ENCODE data around the gene GPR173. TPM values are rescaled to one million over a fixed set of nuclear protein-coding genes. Genes with fewer than 3 reads are reported as not detected.

The GPR173 gene, protein sequence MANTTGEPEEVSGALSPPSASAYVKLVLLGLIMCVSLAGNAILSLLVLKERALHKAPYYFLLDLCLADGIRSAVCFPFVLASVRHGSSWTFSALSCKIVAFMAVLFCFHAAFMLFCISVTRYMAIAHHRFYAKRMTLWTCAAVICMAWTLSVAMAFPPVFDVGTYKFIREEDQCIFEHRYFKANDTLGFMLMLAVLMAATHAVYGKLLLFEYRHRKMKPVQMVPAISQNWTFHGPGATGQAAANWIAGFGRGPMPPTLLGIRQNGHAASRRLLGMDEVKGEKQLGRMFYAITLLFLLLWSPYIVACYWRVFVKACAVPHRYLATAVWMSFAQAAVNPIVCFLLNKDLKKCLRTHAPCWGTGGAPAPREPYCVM
- total RNA-seq: under 0.01 and 0.07 TPM in 2 replicates

GRCh38 chrX:53048169-53049126 is at the start of gene GPR173:
GPR173 (plus strand) TSS chrX:53048789; CDS start chrX:53076622, 27,833 bp downstream.

GRCh38 chrX:53081925-53082772 is 33.6 kb downstream of the GPR173 start, which contains the start of gene TSPYL2:
TSPYL2 (plus strand) TSS chrX:53082367; CDS start chrX:53082499, 132 bp downstream.

DNA sequence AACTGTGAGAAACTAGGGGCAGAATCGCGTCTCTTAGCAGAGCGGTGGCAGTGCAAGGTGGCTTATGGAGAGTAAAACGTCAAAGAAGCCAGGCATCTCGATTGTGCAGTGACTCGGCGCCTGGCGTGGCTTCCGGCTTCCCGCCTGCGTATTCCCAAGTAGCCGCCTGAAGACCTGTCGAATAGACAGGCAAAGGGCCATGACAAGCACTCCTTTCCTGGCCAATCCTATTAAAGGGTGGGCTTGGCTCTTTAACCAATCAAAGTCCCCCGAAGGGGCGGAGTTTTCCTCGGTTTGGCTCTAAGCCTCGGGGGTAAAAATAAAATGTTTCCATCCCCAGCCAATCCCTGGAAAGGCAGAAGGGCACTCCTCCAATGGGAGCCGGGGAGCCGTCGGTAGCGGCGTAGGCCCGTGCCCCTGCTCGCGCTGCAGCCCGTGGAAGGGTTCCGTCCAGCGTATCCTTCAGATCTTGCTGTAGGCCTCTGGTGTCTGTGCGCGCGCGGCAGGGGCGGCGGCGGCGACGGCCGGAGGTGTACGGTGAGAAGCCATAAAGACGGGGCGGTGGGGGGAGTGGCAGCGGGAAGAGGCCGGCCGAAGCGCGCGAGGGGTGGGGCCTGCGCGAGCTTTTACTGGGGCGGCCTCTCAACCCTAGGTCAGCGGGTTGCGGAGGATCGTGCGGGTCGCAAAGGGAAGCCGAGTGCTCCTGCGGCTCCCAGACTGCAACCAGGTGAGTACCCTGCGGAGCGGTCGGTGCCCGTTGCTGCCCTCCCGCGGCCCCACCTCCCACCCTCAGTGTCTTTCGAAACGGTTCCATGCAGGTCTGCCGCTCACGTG is 45.4 kb downstream of the GPR173 start, which contains the start of gene KANTR:
KANTR (plus strand) TSS at position 395 of the 834 bp plus-strand sequence. CDS start 30,131 bp downstream, outside the sequence.

Other genes with a start within 250 kb of the GPR173 start
- not detected in 2 replicates for gene XAGE5, start 237.5 kb upstream of the GPR173 start, total RNA-seq
- not detected in 2 replicates for gene XAGE3, start 180.7 kb upstream of the GPR173 start, total RNA-seq
- 7.2 and 9.9 TPM in 2 replicates for gene FAM156B, start 151.5 kb upstream of the GPR173 start, total RNA-seq
- gene FAM156A, start 90.3 kb upstream of the GPR173 start, total RNA-seq: 4.4 and 6.7 TPM in 2 replicates
- 8.8 and 17.8 TPM in 2 replicates for gene TSPYL2, start 33.6 kb downstream of the GPR173 start, total RNA-seq
- gene KANTR, start 45.4 kb downstream of the GPR173 start, total RNA-seq: 3.8 and 10.0 TPM in 2 replicates
- 104 and 185 TPM in 2 replicates for gene KDM5C, start 176.4 kb downstream of the GPR173 start, total RNA-seq
- gene IQSEC2, start 232.8 kb downstream of the GPR173 start, total RNA-seq: 2.7 and 10.8 TPM in 2 replicates